Measurements from ENCODE around the gene OTOL1.

OTOL1 gene

DNA sequence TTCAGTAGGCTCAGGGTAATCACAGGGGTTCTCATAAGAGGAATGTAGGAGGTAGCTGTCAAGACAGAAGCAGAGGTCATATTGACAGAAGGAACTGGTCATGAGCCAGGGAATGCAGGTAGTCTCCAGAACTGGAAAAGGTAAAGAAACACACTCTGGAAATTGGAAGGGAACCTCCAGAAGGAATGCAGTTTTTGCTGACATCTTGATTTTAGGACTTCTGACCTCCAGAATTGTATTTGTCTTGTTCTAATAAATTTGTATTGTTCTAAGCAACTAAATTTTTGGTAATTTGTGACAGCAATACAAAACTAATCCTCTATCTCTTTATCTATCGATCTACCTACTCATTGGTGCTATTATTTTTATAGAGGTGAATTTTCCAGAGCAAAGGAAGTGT, 49.2 kb downstream of the OTOL1 start:
- H3K9me3 ChIP-seq (ENCODE audit: control insufficient read depth, insufficient read depth, low read depth, low read length), result no peaks in the 10 kb centered on the region
- H3K27me3 ChIP-seq (ENCODE audit: control insufficient read depth, insufficient read depth, low read length), result no peaks in the 10 kb centered on the region
- H3K36me3 ChIP-seq (ENCODE audit: control insufficient read depth, insufficient read depth, low read length), result no peaks in the 10 kb centered on the region
- H3K4me1 ChIP-seq (ENCODE audit: control insufficient read depth, insufficient read depth, low read length), result no peaks in the 10 kb centered on the region
- no peak overlapping the region for H3K27ac ChIP-seq (ENCODE audit: low read depth, low read length)
- no peak overlapping the region for H3K9ac ChIP-seq (ENCODE audit: low read length)
- no peak overlapping the region for H3K4me3 ChIP-seq (ENCODE audit: low read depth, low read length)

DNA sequence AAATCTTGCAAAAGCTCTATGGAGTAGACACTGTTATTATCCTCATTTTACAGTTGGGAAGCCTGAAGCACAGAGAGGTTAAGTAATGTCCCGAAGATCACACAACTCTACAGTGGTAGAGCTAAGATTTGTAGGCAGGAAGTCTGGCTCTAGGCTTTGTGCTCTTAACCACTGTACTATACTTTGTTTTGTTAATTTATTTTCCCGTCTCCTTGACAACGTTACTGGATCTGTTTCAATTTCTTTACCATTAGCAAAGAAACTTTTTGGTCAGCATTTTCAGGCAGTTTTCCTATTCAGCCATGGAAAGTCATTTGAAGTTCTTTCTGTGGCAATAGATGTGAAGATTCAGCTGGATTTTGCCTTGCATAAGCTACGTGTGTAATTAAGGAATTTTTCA, 51.7 kb downstream of the OTOL1 start:
- no peak overlapping the region for H3K9ac ChIP-seq (ENCODE audit: low read length)
- H3K4me3 ChIP-seq (ENCODE audit: low read depth, low read length), result no peak overlapping the region
- no peaks in the 10 kb centered on the region for H3K36me3 ChIP-seq (ENCODE audit: control insufficient read depth, insufficient read depth, low read length)
- no peaks in the 10 kb centered on the region for H3K9me3 ChIP-seq (ENCODE audit: control insufficient read depth, insufficient read depth, low read depth, low read length)
- peaks cover 5% of the 10 kb centered on the region; the same call in 1 of the 2 replicates for H3K4me1 ChIP-seq (ENCODE audit: control insufficient read depth, insufficient read depth, low read length)
- no peaks in the 10 kb centered on the region for H3K27me3 ChIP-seq (ENCODE audit: control insufficient read depth, insufficient read depth, low read length)
- H3K27ac ChIP-seq (ENCODE audit: low read depth, low read length), result no peak overlapping the region

DNA sequence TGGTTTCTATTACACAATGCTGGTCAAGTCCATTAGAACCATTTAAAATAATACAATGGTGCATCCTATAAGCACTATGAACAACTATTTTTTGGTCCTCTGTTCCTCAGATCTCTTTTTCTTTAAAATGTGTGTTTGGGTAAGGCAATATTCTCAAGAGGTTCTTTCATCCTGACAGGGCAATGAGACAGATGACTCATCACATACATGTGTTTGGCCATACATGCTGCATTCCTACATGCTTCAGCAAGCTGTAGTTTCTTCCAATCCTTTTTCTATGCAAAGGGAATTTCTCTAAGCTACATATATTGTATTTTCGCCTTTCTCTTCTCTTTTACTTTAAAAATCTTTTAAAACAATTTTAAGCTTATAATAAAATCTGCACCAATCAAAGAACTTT, 52.7 kb downstream of the OTOL1 start:
- Histone ChIP-seq H3K4me1 (ENCODE audit: control insufficient read depth, insufficient read depth, low read length) (peaks cover 6% of the 10 kb centered on the region; the same call in 1 of the 2 replicates), H3K4me3 (ENCODE audit: low read depth, low read length) (no peak overlapping the region), H3K27ac (ENCODE audit: low read depth, low read length) (no peak overlapping the region), H3K36me3 (ENCODE audit: control insufficient read depth, insufficient read depth, low read length) (no peaks in the 10 kb centered on the region), H3K9ac (ENCODE audit: low read length) (no peak overlapping the region), H3K9me3 (ENCODE audit: control insufficient read depth, insufficient read depth, low read depth, low read length) (no peaks in the 10 kb centered on the region), H3K27me3 (ENCODE audit: control insufficient read depth, insufficient read depth, low read length) (no peaks in the 10 kb centered on the region)

DNA sequence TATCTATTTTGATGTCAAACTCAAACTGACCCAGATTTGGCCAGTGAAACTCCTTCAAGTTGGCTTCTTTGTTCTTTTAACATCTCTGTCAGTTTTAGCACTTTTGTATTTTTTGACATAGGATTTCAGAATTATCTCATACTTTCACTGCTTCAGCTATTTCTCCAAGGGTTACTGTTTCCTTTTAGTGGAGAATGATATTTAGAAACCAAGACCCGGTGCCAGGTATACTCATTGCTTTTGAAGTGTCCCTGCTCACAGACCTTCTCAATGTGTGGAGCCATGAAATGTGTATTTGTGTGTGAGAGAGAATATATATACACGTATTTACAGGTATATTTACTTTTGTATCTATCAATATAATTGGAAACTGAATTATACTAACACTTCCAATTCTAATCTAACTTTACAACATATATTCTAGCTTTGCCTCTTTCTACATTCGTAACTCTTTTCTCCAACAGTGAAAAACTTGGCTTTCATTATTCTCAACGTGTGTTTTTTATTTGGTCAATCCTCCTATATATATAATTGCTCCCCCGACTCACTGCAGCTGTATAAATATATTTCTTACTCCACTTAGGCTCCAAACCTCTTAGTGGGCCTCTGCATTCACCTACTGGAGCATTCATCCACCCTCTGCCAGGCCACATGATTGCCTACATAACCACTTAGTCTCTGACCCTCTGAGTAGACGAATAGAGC, 54.0 kb downstream of the OTOL1 start:
- H3K9ac ChIP-seq (ENCODE audit: low read length), result no peak overlapping the region

DNA sequence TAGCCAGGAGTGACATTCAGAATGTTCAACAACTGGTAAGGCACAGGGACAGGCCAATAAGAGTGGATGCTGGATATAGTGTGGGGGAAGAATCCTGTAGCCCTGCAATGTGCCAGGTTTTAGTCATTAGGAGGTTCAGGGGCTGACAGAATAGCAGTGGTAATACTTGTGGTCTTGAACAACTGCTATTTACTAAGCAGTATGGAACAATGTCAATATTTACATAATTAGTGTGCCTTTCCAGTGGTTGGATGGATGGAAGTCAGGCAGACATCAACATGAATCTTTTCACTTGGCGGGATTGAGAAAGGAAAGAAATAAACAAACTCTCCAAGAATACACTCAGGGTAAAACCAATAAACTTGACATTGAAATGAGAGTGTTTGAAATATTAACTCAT, 55.1 kb downstream of the OTOL1 start:
- H3K9ac ChIP-seq (ENCODE audit: low read length), result no peak overlapping the region
- H3K4me1 ChIP-seq (ENCODE audit: control insufficient read depth, insufficient read depth, low read length), result peaks cover 6% of the 10 kb centered on the region; the same call in 1 of the 2 replicates
- no peaks in the 10 kb centered on the region for H3K9me3 ChIP-seq (ENCODE audit: control insufficient read depth, insufficient read depth, low read depth, low read length)
- no peak overlapping the region for H3K27ac ChIP-seq (ENCODE audit: low read depth, low read length)
- no peaks in the 10 kb centered on the region for H3K27me3 ChIP-seq (ENCODE audit: control insufficient read depth, insufficient read depth, low read length)
- H3K36me3 ChIP-seq (ENCODE audit: control insufficient read depth, insufficient read depth, low read length), result no peaks in the 10 kb centered on the region
- H3K4me3 ChIP-seq (ENCODE audit: low read depth, low read length), result no peak overlapping the region

More for the DNA sequence above, 54.0 kb downstream of the OTOL1 start:
- H3K27me3 ChIP-seq (ENCODE audit: control insufficient read depth, insufficient read depth, low read length), result no peaks in the 10 kb centered on the region
- H3K36me3 ChIP-seq (ENCODE audit: control insufficient read depth, insufficient read depth, low read length), result no peaks in the 10 kb centered on the region
- H3K9me3 ChIP-seq (ENCODE audit: control insufficient read depth, insufficient read depth, low read depth, low read length), result no peaks in the 10 kb centered on the region
- H3K4me3 ChIP-seq (ENCODE audit: low read depth, low read length), result no peak overlapping the region
- peaks cover 6% of the 10 kb centered on the region; the same call in 1 of the 2 replicates for H3K4me1 ChIP-seq (ENCODE audit: control insufficient read depth, insufficient read depth, low read length)
- H3K27ac ChIP-seq (ENCODE audit: low read depth, low read length), result no peak overlapping the region

DNA sequence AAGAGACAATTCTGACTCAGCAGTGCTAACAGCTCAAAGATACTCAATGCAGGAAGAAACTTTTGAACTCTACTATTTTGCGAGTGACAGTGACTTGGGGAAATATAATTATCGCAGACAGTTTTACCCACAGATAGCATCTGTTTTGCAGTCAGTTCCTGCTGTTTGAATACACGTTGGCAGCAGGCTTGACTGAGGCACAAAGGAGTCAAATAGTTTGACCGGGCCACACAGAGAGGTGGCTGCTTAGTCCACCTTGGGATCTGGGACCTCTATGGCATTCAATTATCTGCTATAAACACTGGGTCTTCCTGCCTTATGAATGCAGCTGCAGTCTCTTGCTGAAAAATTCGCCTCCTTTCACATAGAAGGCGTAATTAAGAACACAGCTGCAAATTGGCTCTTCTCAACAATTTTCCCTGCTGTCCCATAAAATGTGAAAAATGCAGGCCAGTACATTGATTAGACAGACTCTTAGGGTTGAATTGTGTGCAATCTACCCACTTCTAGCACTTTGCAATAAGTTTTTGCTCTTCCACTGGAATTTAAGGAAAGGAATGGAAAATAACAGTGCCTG, 56.5 kb downstream of the OTOL1 start:
- Histone ChIP-seq H3K9me3 (ENCODE audit: control insufficient read depth, insufficient read depth, low read depth, low read length) (no peaks in the 10 kb centered on the region), H3K4me3 (ENCODE audit: low read depth, low read length) (no peak overlapping the region), H3K4me1 (ENCODE audit: control insufficient read depth, insufficient read depth, low read length) (peaks cover 6% of the 10 kb centered on the region; the same call in 1 of the 2 replicates), H3K27me3 (ENCODE audit: control insufficient read depth, insufficient read depth, low read length) (no peaks in the 10 kb centered on the region), H3K36me3 (ENCODE audit: control insufficient read depth, insufficient read depth, low read length) (no peaks in the 10 kb centered on the region), H3K27ac (ENCODE audit: low read depth, low read length) (no peak overlapping the region), H3K9ac (ENCODE audit: low read length) (no peak overlapping the region)
